ENCODE results near the gene ASAP3.

- TF ChIP-seq CTCF (conservative IDR thresholded peaks at IDR 0.05) = no peak
- TF ChIP-seq ZFX (IDR thresholded peaks at IDR 0.05) = no peak
Measured at GRCh38 chr1:23478896-23479665, 4.9 kb downstream of the ASAP3 start.
